H1 (cell line): Measurements from ENCODE around the gene CCNI. TPM values are rescaled to one million over a fixed set of nuclear protein-coding genes. Genes with fewer than 3 reads are reported as not detected.

ENCODE experiments used
- CTCF ChIA-PET: fragments of 300-600 bp; sonication (Branson Sonifier 250); formaldehyde crosslinking; loops from one replicate; lab custom pipeline; 2021; ENCODE audit not compliant: partially characterized antibody; lab: Charles Lee
- POLR2A ChIA-PET: fragments of 300-600 bp; sonication (Branson Sonifier 250); formaldehyde crosslinking; loops from one replicate; lab custom pipeline; 2021; ENCODE audit warnings: inconsistent platforms; ENCODE audit not compliant: partially characterized antibody; lab: Charles Lee
- DNase-seq, 2 experiments: peaks; one replicate each; pipeline versions ENCODE4 v3.0.0 to v3.0.0-alpha.2; 2010 to 2022; ENCODE audit warnings: low spot score in 2 of 2, low read depth in 1 of 2, mixed read lengths in 1 of 2
- FAIRE-seq: peaks from 2 replicates; lab custom pipeline; 2011; peaks lifted over from hg19 to GRCh38; lab: Jason Lieb, UNC
- H2AFZ ChIP-seq: 2 replicates; pipeline ENCODE4 v1.8.1; 2012; ENCODE audit warnings: low read length, inconsistent platforms
- H2AK5ac ChIP-seq: 2 replicates; pipeline ENCODE4 v1.6.1; 2013; ENCODE audit warnings: low read depth, low read length
- H2BK120ac ChIP-seq: replicated peaks from 2 replicates; pipeline ENCODE3; 2013; ENCODE audit warnings: low read depth, low read length, inconsistent platforms
- H2BK12ac ChIP-seq: 2 replicates; pipeline ENCODE4 v1.6.1; 2013; ENCODE audit warnings: low read depth, low read length
- H2BK15ac ChIP-seq: 2 replicates; pipeline ENCODE4 v1.6.1; 2013; ENCODE audit warnings: low read length
- H2BK20ac ChIP-seq: 2 replicates; pipeline ENCODE4 v1.6.1; 2013; ENCODE audit warnings: low read length
- H2BK5ac ChIP-seq: 2 replicates; pipeline ENCODE4 v1.6.1; 2013; ENCODE audit warnings: low read depth, low read length
- H3K14ac ChIP-seq: 2 replicates; pipeline ENCODE4 v1.6.1; 2013; ENCODE audit warnings: inconsistent platforms; ENCODE audit not compliant: insufficient read length
- H3K18ac ChIP-seq: 2 replicates; pipeline ENCODE4 v1.6.1; 2013; ENCODE audit warnings: low read length; ENCODE audit errors: extremely low read depth
- H3K23ac ChIP-seq: 2 replicates; pipeline ENCODE4 v1.6.1; 2013; ENCODE audit warnings: inconsistent platforms; ENCODE audit not compliant: insufficient read length
- H3K23me2 ChIP-seq: 2 replicates; pipeline ENCODE4 v1.6.1; 2013; ENCODE audit warnings: low read depth, low read length
- H3K27ac ChIP-seq: 2 replicates; pipeline ENCODE4 v1.6.1; 2011; ENCODE audit warnings: low read depth, low read length, inconsistent platforms
- H3K27me3 ChIP-seq, 4 experiments: replicated peaks in 1 of 4; 1 replicate in 1 of 4; 2 replicates in 3 of 4; pipeline versions ENCODE4 v1.6.1 to v1.8.1; 2011 to 2013; ENCODE audit warnings: low read length in 3 of 4, mild to moderate bottlenecking in 3 of 4, inconsistent platforms in 2 of 4, mixed read lengths in 2 of 4, moderate library complexity in 1 of 4; ENCODE audit not compliant: control insufficient read depth in 3 of 4, insufficient read depth in 3 of 4; ENCODE audit errors: extremely low read depth in 1 of 4
- H3K36me3 ChIP-seq, 4 experiments: 2 replicates each; pipeline versions ENCODE4 v1.6.1 to v1.8.1; 2011 to 2013; ENCODE audit warnings: mild to moderate bottlenecking in 4 of 4, low read length in 3 of 4, moderate library complexity in 2 of 4, control low read depth in 1 of 4, inconsistent platforms in 1 of 4; ENCODE audit not compliant: insufficient read depth in 4 of 4, control insufficient read depth in 2 of 4
- H3K4ac ChIP-seq: replicated peaks from 2 replicates; pipeline ENCODE3; 2013; ENCODE audit warnings: low read length, low read depth, mixed read lengths, inconsistent platforms; ENCODE audit not compliant: insufficient read length
- H3K4me1 ChIP-seq, 4 experiments: replicated peaks in 1 of 4; 1 replicate in 1 of 4; 2 replicates in 3 of 4; pipeline versions ENCODE4 v1.6.1 to v1.8.1; 2011 to 2013; ENCODE audit warnings: low read length in 3 of 4, inconsistent platforms in 2 of 4, mixed read lengths in 1 of 4; ENCODE audit not compliant: insufficient read depth in 4 of 4, control insufficient read depth in 3 of 4
- H3K4me2 ChIP-seq, 2 experiments: 2 replicates each; pipeline versions ENCODE4 v1.6.1 to v1.8.1; 2011 to 2013; ENCODE audit warnings: low read depth in 2 of 2, low read length in 2 of 2, control low read depth in 1 of 2, inconsistent platforms in 1 of 2, mild to moderate bottlenecking in 1 of 2; ENCODE audit not compliant: insufficient read depth in 1 of 2
- H3K4me3 ChIP-seq, 4 experiments: fragments of 200-600, 300-600 bp in 1 of 4; sonication (generic), shearing (Covaris generic), sonication (Bioruptor Twin) in 1 of 4; 2 replicates each; pipeline versions ENCODE4 v1.5.1 to v1.8.1; 2011 to 2016; ENCODE audit warnings: low read length in 4 of 4, low read depth in 3 of 4, control low read depth in 2 of 4, inconsistent platforms in 2 of 4, mild to moderate bottlenecking in 2 of 4, mixed read lengths in 1 of 4, moderate library complexity in 1 of 4; ENCODE audit not compliant: insufficient read depth in 2 of 4; ENCODE audit errors: extremely low read depth in 1 of 4
- H3K56ac ChIP-seq: replicated peaks from 2 replicates; pipeline ENCODE3; 2013; ENCODE audit warnings: low read depth, mild to moderate bottlenecking, mixed read lengths, low read length, inconsistent platforms; ENCODE audit not compliant: insufficient read length
- H3K79me1 ChIP-seq: 2 replicates; pipeline ENCODE4 v1.6.1; 2013; ENCODE audit warnings: low read depth, low read length, control low read depth
- H3K79me2 ChIP-seq, 2 experiments: 2 replicates each; pipeline versions ENCODE4 v1.6.1 to v1.8.1; 2012 to 2013; ENCODE audit warnings: low read length in 2 of 2, mild to moderate bottlenecking in 2 of 2, inconsistent platforms in 1 of 2; ENCODE audit not compliant: insufficient read depth in 2 of 2, control insufficient read depth in 1 of 2
- H3K9ac ChIP-seq, 4 experiments: replicated peaks in 1 of 4; 1 replicate in 1 of 4; 2 replicates in 3 of 4; pipeline versions ENCODE4 v1.6.1 to v1.8.1; 2011 to 2013; ENCODE audit warnings: low read depth in 3 of 4, low read length in 3 of 4, control low read depth in 2 of 4, mild to moderate bottlenecking in 2 of 4, moderate library complexity in 2 of 4, inconsistent platforms in 1 of 4; ENCODE audit errors: extremely low read depth in 1 of 4
- H3K9me3 ChIP-seq, 2 experiments: 2 replicates each; pipeline versions ENCODE4 v1.6.1 to v1.8.1; 2012 to 2013; ENCODE audit warnings: mild to moderate bottlenecking in 2 of 2, moderate library complexity in 2 of 2, control low read depth in 1 of 2, inconsistent platforms in 1 of 2, low read depth in 1 of 2, low read length in 1 of 2, mixed read lengths in 1 of 2; ENCODE audit not compliant: insufficient read depth in 2 of 2
- H4K20me1 ChIP-seq, 2 experiments: replicated peaks in 1 of 2; 2 replicates each; pipeline versions ENCODE3 to v1.8.1; 2011 to 2013; ENCODE audit warnings: inconsistent platforms in 2 of 2, low read length in 2 of 2, mild to moderate bottlenecking in 1 of 2; ENCODE audit not compliant: insufficient read depth in 2 of 2, control insufficient read depth in 1 of 2
- H4K5ac ChIP-seq: 2 replicates; pipeline ENCODE4 v1.6.1; 2013; ENCODE audit warnings: low read length, low read depth, mixed read lengths, inconsistent platforms; ENCODE audit not compliant: insufficient read length
- H4K8ac ChIP-seq: 2 replicates; pipeline ENCODE4 v1.8.0; 2013; ENCODE audit warnings: mild to moderate bottlenecking, moderate library complexity, low read length, inconsistent platforms; ENCODE audit not compliant: insufficient read depth; ENCODE audit errors: extremely low read depth
- H4K91ac ChIP-seq: replicated peaks from 2 replicates; pipeline ENCODE3; 2013; ENCODE audit warnings: low read length, mixed read lengths, inconsistent platforms; ENCODE audit not compliant: insufficient read length
- ATF3 ChIP-seq: IDR thresholded peaks from 2 replicates; pipeline ENCODE4 v1.6.1; 2011; ENCODE audit warnings: low read depth, mild to moderate bottlenecking, low read length; ENCODE audit not compliant: insufficient read depth
- E2F6 ChIP-seq: IDR thresholded peaks from 2 replicates; pipeline ENCODE4 v1.6.1; 2012; ENCODE audit warnings: inconsistent platforms
- GABPA ChIP-seq: IDR thresholded peaks from 2 replicates; pipeline ENCODE4 v1.6.1; 2011; ENCODE audit warnings: mild to moderate bottlenecking, low read length, moderate library complexity, borderline replicate concordance; ENCODE audit not compliant: insufficient read depth
- POU5F1 ChIP-seq: IDR thresholded peaks from 2 replicates; pipeline ENCODE4 v1.6.1; 2011; ENCODE audit warnings: low read depth, mild to moderate bottlenecking, low read length, moderate library complexity
- SAP30 ChIP-seq: fragments of 300-600 bp; sonication (generic); IDR thresholded peaks from 2 replicates; pipeline ENCODE4 v1.7.1; 2012; ENCODE audit warnings: low read length, moderate library complexity, mild to moderate bottlenecking, inconsistent platforms; ENCODE audit not compliant: insufficient read depth, insufficient replicate concordance
- SRF ChIP-seq: IDR thresholded peaks from 2 replicates; pipeline ENCODE4 v1.6.1; 2011; ENCODE audit warnings: mild to moderate bottlenecking, low read depth, low read length, moderate library complexity
- SUZ12 ChIP-seq: fragments of 200-600 bp; sonication (generic); IDR thresholded peaks from 2 replicates; pipeline ENCODE4 v1.6.1; 2012; ENCODE audit warnings: mild to moderate bottlenecking, inconsistent platforms, low read length, moderate library complexity, mixed read lengths
- TAF7 ChIP-seq: optimal IDR thresholded peaks from 2 replicates; pipeline ENCODE3; 2011; ENCODE audit warnings: low read depth, mild to moderate bottlenecking, inconsistent platforms, low read length, moderate library complexity, borderline replicate concordance
- ZNF274 ChIP-seq: IDR thresholded peaks from 2 replicates; pipeline ENCODE4 v1.7.0; 2012; ENCODE audit warnings: low read length, borderline replicate concordance; ENCODE audit errors: extremely low read depth
- WGBS, 2 experiments: shearing (Covaris generic) in 1 of 2; methylation state at CpG; one replicate each; pipeline versions ENCODE4 v1.1.6 to v1.1.7; 2013 to 2015; ENCODE audit warnings: low lambda C conversion rate in 2 of 2, mixed read lengths in 2 of 2, inconsistent platforms in 1 of 2, low coverage in 1 of 2, missing lambda C conversion rate in 1 of 2; ENCODE audit not compliant: insufficient replicate concordance in 2 of 2, insufficient coverage in 1 of 2, insufficient read length in 1 of 2; ENCODE audit errors: extremely low coverage in 1 of 2, missing lambda C conversion rate in 1 of 2; 5-methylcytosine and 5-hydroxymethylcytosine counted together
- polyA plus RNA-seq, 7 experiments: library from polyadenylated mRNA; depleted of rRNA in 3 of 7; stranded (reverse) in 5 of 7; unstranded in 2 of 7; fragments of >200 nt in 5 of 7; fragments of 200-250 nt in 2 of 7; gene quantifications; 1 replicate in 5 of 7; 2 replicates in 1 of 7; 4 replicates in 1 of 7; pipeline versions ENCODE4 v1.2.1 to v1.2.3, GENCODE V29; 2011 to 2013; ENCODE audit warnings: missing spikeins in 2 of 7, mixed read lengths in 2 of 7
- total RNA-seq: library from RNA; stranded (reverse); fragmentation: NEBNext Ultra II Directional; extraction: Animal tissue kit (Norgen Biotek cat#: 25700); gene quantifications from 2 replicates; pipeline ENCODE4 v1.2.1, GENCODE V29; 2021

Gene CCNI
- total and polyA plus RNA-seq, 2 of the 8 experiments (the other 6 are each of a cell fraction or from before 2014, with no cell fraction given), result 97.8 to 234 TPM

- Histone ChIP-seq H4K8ac (peak overlapping the region; percentile 22; the same call in 1 of the 2 replicates), H2BK12ac (no peak overlapping the region), H3K79me2 (peaks cover 22 to 49% of the 10 kb centered on the region in 2 experiments), H3K9ac (peak overlapping the region; percentile 76 to 100 (median 90)), H4K5ac (peak overlapping the region; percentile 29), H3K4me1 (peaks cover 0 to 7% (median 3%) of the 10 kb centered on the region in 4 experiments; a peak in 3 of 7 replicates), H3K9me3 (no peaks in the 10 kb centered on the region), H3K79me1 (no peaks in the 10 kb centered on the region; the same call in 1 of the 2 replicates), H3K36me3 (no peaks in the 10 kb centered on the region), H3K27ac (peak overlapping the region; percentile 100), H3K4me3 (peak overlapping the region; percentile 79 to 96 (median 90)), H4K20me1 (peaks cover 20 to 29% of the 10 kb centered on the region in 2 experiments), H3K18ac (no peak overlapping the region), H3K56ac (no peak overlapping the region), H3K23me2 (peaks cover 6% of the 10 kb centered on the region), H3K14ac (no peak overlapping the region), H3K4me2 (peak overlapping the region; percentile 81 to 93), H3K27me3 (no peaks in the 10 kb centered on the region), H3K23ac (no peak overlapping the region), H2BK15ac (no peak overlapping the region), H2BK5ac (no peak overlapping the region; the same call in 1 of the 2 replicates), H3K4ac (no peak overlapping the region), H2BK20ac (no peak overlapping the region), H2AFZ (no peak overlapping the region), H2BK120ac (no peak overlapping the region), H2AK5ac (no peak overlapping the region), H4K91ac (no peak overlapping the region)
- CTCF ChIA-PET, result interaction anchor here (2.4 kb wide), 1 partner anchor 17 kb away, joined by 6 read pairs; no protein-coding TSS in a partner anchor
- 2% methylated on average over 18 of the region's 89 CpGs; no CpG with 5 or more reads in 1 of the 2 experiments for WGBS, 2 experiments
- DNase-seq, result peak; percentile 10 to 73
- no peak for FAIRE-seq
- POLR2A ChIA-PET, result interaction anchor here (1.0 to 5.2 kb wide), 4 partner anchors 8 to 81 kb away, joined by 3 to 39 read pairs (median 4); partner anchors contain the start of gene CCNG2
- TF ChIP-seq TAF7 (no peak), SAP30 (peak; percentile 72), ZNF274 (no peak), SUZ12 (no peak), GABPA (no peak), ATF3 (no peak), POU5F1 (no peak), E2F6 (no peak), SRF (no peak)
Observed at GRCh38 chr4:77074981-77075855, 571 bp downstream of the CCNI start.
